SJSA1 (cell line): ENCODE results near the gene METTL25. TPM values are rescaled to one million over a fixed set of nuclear protein-coding genes. Genes with fewer than 3 reads are reported as not detected.
A peak's percentile ranks its signal among the peaks of the same experiment; 100 is the strongest.

Experiments used
- DNase-seq, 2 experiments: peaks; one replicate each; pipeline ENCODE4 v3.0.0-alpha.2; 2015 to 2020; ENCODE audit warnings: low spot score in 2 of 2, low read depth in 1 of 2
- H3K27ac ChIP-seq: fragments of 250-450 bp; sonication (Bioruptor Pico); 2 replicates; pipeline ENCODE4 v1.5.1; 2020; ENCODE audit warnings: mild to moderate bottlenecking, moderate library complexity
- H3K27me3 ChIP-seq: fragments of 250-450 bp; sonication (Bioruptor Pico); replicated peaks from 2 replicates; pipeline ENCODE4 v1.5.1; 2020; ENCODE audit warnings: mild to moderate bottlenecking, moderate library complexity
- H3K36me3 ChIP-seq: fragments of 250-450 bp; sonication (Bioruptor Pico); 2 replicates; pipeline ENCODE4 v1.5.1; 2020; ENCODE audit warnings: mild to moderate bottlenecking
- H3K4me1 ChIP-seq: fragments of 250-450 bp; sonication (Bioruptor Pico); replicated peaks from 2 replicates; pipeline ENCODE4 v1.6.1; 2021; ENCODE audit warnings: mild to moderate bottlenecking
- H3K4me3 ChIP-seq: fragments of 250-450 bp; sonication (Bioruptor Pico); 2 replicates; pipeline ENCODE4 v1.5.1; 2020; ENCODE audit warnings: mild to moderate bottlenecking
- H3K9me3 ChIP-seq: fragments of 250-450 bp; sonication (Bioruptor Pico); replicated peaks from 2 replicates; pipeline ENCODE4 v1.5.1; 2020; ENCODE audit warnings: mild to moderate bottlenecking
- total RNA-seq: library from RNA; depleted of rRNA; stranded (reverse); fragments of >200 nt; shearing (Covaris generic); gene quantifications from 2 replicates; pipeline ENCODE4 v1.2.3, GENCODE V29; 2014

The METTL25 gene
- total RNA-seq, 1 experiment from 2014 or later: 7.2 TPM

GRCh38 chr12:82505150-82505549 is 146.8 kb downstream of the METTL25 start:
- no peak for DNase-seq
- Histone ChIP-seq H3K27me3 (no peaks in the 10 kb centered on the region), H3K36me3 (no peaks in the 10 kb centered on the region), H3K4me1 (no peaks in the 10 kb centered on the region), H3K4me3 (no peak overlapping the region), H3K27ac (no peak overlapping the region), H3K9me3 (no peaks in the 10 kb centered on the region)

DNA sequence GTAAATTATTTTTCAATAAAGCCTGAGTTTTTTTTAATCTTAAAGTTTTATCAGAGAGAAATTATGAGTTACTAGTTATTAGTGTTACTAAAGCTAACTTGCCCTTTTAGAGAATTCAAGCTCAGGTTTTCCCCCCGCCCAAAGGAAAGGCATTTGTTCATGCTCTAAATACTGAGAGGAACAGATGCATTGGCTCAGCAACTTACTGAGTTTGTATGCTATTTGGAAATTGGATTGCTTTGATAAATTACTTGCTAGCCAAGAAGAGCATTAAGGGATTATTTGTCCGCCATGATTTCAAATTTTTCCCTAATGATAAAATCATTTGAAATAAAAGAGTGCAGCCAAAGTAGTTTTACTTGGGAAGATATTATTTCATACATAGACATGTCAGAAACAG is 149.4 kb downstream of the METTL25 start:
- Histone ChIP-seq H3K9me3 (no peaks in the 10 kb centered on the region), H3K27me3 (no peaks in the 10 kb centered on the region), H3K4me1 (no peaks in the 10 kb centered on the region), H3K27ac (no peak overlapping the region), H3K4me3 (no peak overlapping the region), H3K36me3 (no peaks in the 10 kb centered on the region)
- DNase-seq: no peak

DNA sequence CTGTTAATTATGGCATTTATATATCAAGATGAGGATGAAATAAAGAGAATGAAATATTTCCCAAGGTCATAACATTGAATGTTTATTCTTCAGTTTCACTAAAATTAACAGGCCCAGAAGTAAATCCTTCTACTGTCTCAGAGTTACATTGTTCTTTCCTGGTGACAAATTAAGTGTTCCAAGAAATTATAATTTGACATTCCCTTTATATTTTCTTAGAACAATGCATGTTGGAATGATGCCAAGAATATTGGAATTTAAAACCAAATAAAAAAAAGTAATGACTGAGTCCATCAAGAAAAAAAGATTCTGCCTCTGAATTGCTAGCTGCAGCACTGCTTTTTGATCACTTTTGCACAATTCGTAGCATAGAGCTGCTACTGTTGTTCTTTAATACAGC is 152.1 kb downstream of the METTL25 start:
- Histone ChIP-seq H3K9me3 (no peaks in the 10 kb centered on the region), H3K36me3 (no peaks in the 10 kb centered on the region), H3K27ac (no peak overlapping the region), H3K4me3 (no peak overlapping the region), H3K4me1 (no peaks in the 10 kb centered on the region), H3K27me3 (no peaks in the 10 kb centered on the region)
- DNase-seq: no peak

- no peaks in the 10 kb centered on the region for H3K27me3 ChIP-seq
- no peak overlapping the region for H3K4me3 ChIP-seq
- no peaks in the 10 kb centered on the region for H3K4me1 ChIP-seq
- no peak overlapping the region for H3K27ac ChIP-seq
- no peak for DNase-seq
- H3K9me3 ChIP-seq: no peaks in the 10 kb centered on the region
- H3K36me3 ChIP-seq: no peaks in the 10 kb centered on the region
Measured at GRCh38 chr12:82514880-82515279, 156.6 kb downstream of the METTL25 start.

DNA sequence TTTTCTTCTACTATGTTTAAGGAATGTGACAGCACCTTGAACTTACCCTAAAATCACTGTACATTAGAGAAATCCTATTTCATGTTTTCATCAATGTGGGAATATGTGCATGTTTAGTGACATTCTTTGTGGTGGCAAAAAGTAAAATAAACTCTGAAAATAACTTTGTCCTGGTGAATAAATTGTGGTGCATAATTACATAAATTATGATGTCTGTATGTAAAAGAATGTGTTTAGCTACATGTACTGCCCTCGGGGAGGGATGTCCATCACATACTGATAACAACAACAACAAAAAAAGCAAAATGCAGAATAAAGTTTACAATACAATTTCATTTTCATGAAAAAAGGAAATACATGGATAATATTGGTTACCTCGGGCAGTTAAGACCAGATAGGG is 157.3 kb downstream of the METTL25 start:
- no peak for DNase-seq
- H3K36me3 ChIP-seq: no peaks in the 10 kb centered on the region

GRCh38 chr12:82517027-82517426 is 158.7 kb downstream of the METTL25 start:
- Histone ChIP-seq H3K27ac (no peak overlapping the region), H3K36me3 (no peaks in the 10 kb centered on the region), H3K27me3 (no peaks in the 10 kb centered on the region), H3K4me3 (no peak overlapping the region), H3K9me3 (no peaks in the 10 kb centered on the region), H3K4me1 (no peaks in the 10 kb centered on the region)
- no peak for DNase-seq

More for the DNA sequence above, 157.3 kb downstream of the METTL25 start:
- Histone ChIP-seq H3K4me1 (no peaks in the 10 kb centered on the region), H3K27me3 (no peaks in the 10 kb centered on the region), H3K4me3 (no peak overlapping the region), H3K9me3 (no peaks in the 10 kb centered on the region), H3K27ac (no peak overlapping the region)

- Histone ChIP-seq H3K36me3 (no peaks in the 10 kb centered on the region), H3K4me3 (no peak overlapping the region), H3K4me1 (no peaks in the 10 kb centered on the region), H3K27ac (no peak overlapping the region), H3K9me3 (no peaks in the 10 kb centered on the region), H3K27me3 (no peaks in the 10 kb centered on the region)
- DNase-seq: no peak
Measured at GRCh38 chr12:82517808-82518207, 159.5 kb downstream of the METTL25 start.

GRCh38 chr12:82519510-82519909 is 161.2 kb downstream of the METTL25 start:
- no peak for DNase-seq
- Histone ChIP-seq H3K27me3 (no peaks in the 10 kb centered on the region), H3K4me3 (no peak overlapping the region), H3K9me3 (no peaks in the 10 kb centered on the region), H3K27ac (no peak overlapping the region), H3K36me3 (no peaks in the 10 kb centered on the region), H3K4me1 (no peaks in the 10 kb centered on the region)

GRCh38 chr12:82522285-82522684 is 164.0 kb downstream of the METTL25 start:
- no peak overlapping the region for H3K27ac ChIP-seq

GRCh38 chr12:82522762-82523161 is 164.4 kb downstream of the METTL25 start:
- Histone ChIP-seq H3K27me3 (no peaks in the 10 kb centered on the region), H3K4me3 (no peak overlapping the region)
- DNase-seq: no peak

More at GRCh38 chr12:82522285-82522684, 164.0 kb downstream of the METTL25 start:
- H3K9me3 ChIP-seq: no peaks in the 10 kb centered on the region
- no peaks in the 10 kb centered on the region for H3K36me3 ChIP-seq
- H3K4me1 ChIP-seq: no peaks in the 10 kb centered on the region
- no peak overlapping the region for H3K4me3 ChIP-seq
- no peaks in the 10 kb centered on the region for H3K27me3 ChIP-seq
- no peak for DNase-seq

GRCh38 chr12:82523996-82524395 is 165.7 kb downstream of the METTL25 start:
- H3K4me1 ChIP-seq: no peaks in the 10 kb centered on the region
- no peak for DNase-seq
- H3K36me3 ChIP-seq: no peaks in the 10 kb centered on the region
- no peak overlapping the region for H3K27ac ChIP-seq
- H3K9me3 ChIP-seq: no peaks in the 10 kb centered on the region
- H3K27me3 ChIP-seq: no peaks in the 10 kb centered on the region
- no peak overlapping the region for H3K4me3 ChIP-seq

More at GRCh38 chr12:82522762-82523161, 164.4 kb downstream of the METTL25 start:
- Histone ChIP-seq H3K4me1 (no peaks in the 10 kb centered on the region), H3K36me3 (no peaks in the 10 kb centered on the region), H3K9me3 (no peaks in the 10 kb centered on the region), H3K27ac (no peak overlapping the region)

- no peaks in the 10 kb centered on the region for H3K36me3 ChIP-seq
- DNase-seq: no peak
- no peaks in the 10 kb centered on the region for H3K4me1 ChIP-seq
- H3K27me3 ChIP-seq: no peaks in the 10 kb centered on the region
- H3K4me3 ChIP-seq: no peak overlapping the region
- H3K9me3 ChIP-seq: no peaks in the 10 kb centered on the region
- H3K27ac ChIP-seq: no peak overlapping the region
Measured at GRCh38 chr12:82524641-82525040, 166.3 kb downstream of the METTL25 start.

DNA sequence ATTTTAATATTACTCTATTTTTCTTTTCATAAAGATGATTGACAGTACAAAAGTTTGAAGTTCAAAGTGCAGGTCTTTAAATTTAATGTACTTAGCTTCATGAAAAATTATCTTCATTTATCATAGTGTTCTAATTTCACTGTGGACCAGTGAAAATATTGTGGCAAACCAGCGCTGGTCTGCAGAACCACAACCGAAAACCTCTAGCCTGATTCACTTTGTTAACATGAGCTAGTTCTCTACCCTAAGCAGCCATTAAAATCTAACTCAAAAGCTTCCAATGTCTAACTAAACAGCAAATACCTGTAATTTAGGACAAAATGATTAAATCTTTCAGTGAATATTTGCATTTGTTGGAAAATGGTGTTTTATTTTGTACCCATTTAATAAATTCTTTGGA is 167.3 kb downstream of the METTL25 start:
- no peaks in the 10 kb centered on the region for H3K27me3 ChIP-seq
- no peak overlapping the region for H3K4me3 ChIP-seq
- H3K4me1 ChIP-seq: no peaks in the 10 kb centered on the region
- no peaks in the 10 kb centered on the region for H3K36me3 ChIP-seq
- H3K27ac ChIP-seq: no peak overlapping the region
- no peak for DNase-seq
- H3K9me3 ChIP-seq: no peaks in the 10 kb centered on the region

DNA sequence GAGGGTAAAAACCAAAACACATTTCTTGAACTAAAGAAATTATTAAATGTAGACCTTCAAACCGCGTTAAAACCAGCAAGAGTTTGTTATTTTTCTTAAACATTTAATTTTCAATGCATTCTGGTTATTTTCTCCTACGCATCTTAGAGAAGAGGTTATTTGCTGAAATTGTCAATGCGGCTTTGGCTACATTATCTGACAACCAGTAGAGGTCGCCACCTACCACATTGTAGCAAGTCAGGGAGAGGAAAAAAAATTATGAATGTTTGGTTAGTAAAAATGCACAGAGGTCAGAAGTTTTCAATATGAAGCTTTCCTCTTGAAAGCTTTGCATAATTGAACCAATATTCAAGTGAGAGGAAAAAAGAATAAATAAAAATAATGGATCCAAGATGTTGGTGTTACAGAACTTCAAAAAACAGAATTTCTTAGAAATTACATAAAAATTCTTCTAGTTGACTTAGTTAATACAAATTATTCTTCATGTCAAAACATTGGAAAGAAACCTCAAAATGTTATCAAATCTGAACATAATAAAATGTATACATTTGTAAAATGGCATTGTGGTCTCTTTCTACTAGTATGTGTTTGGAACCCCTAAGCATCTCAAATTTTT is 168.9 kb downstream of the METTL25 start:
- H3K4me3 ChIP-seq: no peak overlapping the region
- no peaks in the 10 kb centered on the region for H3K9me3 ChIP-seq
- H3K36me3 ChIP-seq: no peaks in the 10 kb centered on the region
- no peaks in the 10 kb centered on the region for H3K4me1 ChIP-seq
- no peaks in the 10 kb centered on the region for H3K27me3 ChIP-seq
- peak in 1 of 2 experiments; percentile 13 for DNase-seq
- H3K27ac ChIP-seq: no peak overlapping the region
